GM18861 (cell line): Measurements from ENCODE around the gene CRTC1.
"Not testable (repeated sequence)": the region's sequence is repeated elsewhere in the genome, so short reads cannot be mapped to it uniquely, and the experiment has no call there.

Experiments used
- ATAC-seq: cut with Tn5 transposase; IDR thresholded peaks from one replicate; pipeline ENCODE4 v1.9.1; 2021; ENCODE audit not compliant: unreplicated experiment

The CRTC1 gene

GRCh38 chr19:18668744-18669523 is 14.5 kb upstream of the CRTC1 start:
- ATAC-seq, result no peak

DNA sequence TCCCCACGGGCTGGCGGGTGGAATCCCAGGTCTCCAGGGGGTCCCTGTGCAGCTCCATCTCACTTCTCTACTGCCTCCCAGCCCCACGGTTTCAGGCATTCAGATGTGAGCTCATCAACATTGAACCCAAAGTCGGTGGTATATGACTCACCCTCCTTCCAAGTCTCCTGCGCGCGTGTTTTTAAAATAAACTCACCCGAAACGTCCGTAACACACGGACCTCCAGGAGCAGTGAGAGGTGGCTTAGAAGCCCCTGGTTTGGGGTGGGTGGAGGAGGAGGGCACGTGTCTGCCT is 14.0 kb upstream of the CRTC1 start:
- no peak for ATAC-seq

DNA sequence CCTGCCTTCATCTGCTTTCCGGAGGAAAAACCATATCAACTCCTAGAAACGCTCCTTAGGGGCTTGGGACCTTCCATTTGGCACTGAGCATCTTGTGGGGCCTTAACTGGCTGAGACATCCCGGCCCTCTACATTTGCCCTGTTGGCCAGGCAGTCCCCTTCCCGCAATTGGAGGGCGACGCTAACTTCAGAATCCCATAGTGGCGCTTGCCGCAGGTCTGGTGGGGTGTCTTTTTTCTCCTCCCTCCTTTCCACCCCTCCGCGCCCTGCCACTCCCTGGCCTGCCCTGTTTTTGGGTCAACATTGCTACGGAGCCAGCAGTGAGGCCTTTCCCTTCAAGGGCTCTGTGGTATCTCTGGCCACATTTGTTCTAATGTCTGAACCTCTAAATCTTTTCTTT is 13.6 kb upstream of the CRTC1 start:
- ATAC-seq, result no peak

DNA sequence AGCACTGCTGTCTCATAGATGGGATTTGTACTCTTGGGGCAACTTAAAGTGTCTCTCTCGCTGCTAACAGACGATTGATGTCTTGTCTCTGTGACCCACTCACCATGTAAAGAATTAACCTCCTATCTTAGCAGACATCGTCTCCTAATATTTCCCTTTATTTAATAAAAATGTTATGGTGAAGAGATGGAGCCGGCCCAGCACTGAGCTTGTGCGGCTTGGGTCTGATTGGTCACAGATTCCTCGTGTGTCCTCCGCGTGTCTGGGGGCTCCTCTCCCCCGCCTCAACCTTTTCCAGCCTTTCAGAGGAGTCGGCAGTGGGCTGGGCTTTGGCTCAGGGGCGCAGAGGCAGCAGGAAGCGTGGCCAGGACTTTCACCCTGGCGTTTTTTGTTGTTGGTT is 13.2 kb upstream of the CRTC1 start:
- no peak for ATAC-seq

DNA sequence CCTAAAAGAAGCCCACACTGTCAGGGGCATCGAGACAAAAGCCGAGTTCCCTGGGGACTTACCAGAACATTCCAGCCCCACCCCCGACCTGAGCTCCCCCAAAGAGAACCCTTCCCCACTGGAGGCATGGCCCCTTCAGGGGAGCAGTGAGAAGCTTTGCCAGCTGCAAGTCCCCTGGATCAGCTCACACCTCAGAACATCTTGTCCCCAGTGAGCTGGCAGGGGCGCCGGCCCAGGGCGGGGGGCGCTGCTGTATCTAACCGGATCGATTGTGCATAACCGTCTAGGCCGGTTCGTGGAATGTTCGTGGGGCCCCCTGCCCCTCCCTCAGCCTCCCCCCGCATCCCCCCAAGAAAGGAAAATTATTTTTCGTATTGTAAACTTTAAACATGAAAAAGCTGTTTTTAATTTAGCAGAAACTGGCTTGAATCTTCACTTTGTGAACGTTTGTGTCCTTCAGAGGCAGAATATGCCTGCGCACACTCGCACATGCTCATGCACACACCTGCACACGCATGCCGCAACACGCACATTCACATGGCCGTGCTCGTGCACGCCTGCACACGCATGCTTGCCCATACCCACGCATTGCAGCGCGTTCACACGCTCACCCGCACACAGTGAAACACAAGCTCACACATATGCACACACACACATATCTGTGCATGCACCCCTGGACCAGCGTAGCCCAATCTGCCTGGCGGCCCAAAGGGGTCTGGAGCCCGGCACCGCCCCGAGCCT is 12.0 kb upstream of the CRTC1 start:
- no peak for ATAC-seq

GRCh38 chr19:18672044-18672451 is 11.4 kb upstream of the CRTC1 start:
- no peak for ATAC-seq

DNA sequence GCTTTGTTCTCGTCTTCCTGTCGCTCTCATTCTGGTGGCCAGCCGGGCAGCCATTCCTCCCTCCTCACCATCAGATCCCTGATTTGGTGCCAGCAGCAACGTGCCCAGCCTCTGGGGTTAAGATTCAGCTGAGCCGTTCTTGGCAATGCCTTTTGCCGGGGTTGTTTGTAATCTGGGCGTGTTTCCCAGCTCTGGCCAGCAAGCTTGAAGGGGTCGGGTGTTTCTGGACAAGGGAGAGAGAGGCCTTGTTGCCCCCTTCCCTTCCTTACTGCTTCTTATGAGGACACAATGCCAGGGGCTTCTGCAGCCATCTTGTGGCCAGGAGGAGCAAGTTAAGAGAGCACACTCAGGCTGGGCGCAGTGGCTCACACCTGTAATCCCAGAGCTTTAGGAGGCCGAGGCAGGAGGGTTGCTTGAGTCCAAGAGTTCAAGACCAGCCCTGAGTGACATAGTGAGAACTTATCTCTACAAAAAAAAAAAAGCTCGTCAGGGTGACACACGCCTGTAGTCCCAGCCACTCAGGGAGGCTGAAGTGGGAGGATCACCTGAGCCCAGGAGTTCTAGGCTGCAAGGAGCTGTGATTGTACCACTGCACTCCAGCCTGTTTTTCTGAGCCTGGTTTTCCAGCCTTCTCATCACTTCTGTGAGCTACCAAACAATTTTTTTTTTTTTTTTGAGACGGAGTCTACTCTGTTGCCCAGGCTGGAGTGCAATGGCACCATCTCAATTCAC is 10.7 kb upstream of the CRTC1 start:
- ATAC-seq, result no peak

- ATAC-seq, result no peak
Measured at GRCh38 chr19:18674616-18675015, 8.9 kb upstream of the CRTC1 start.

GRCh38 chr19:18675779-18676178 is 7.7 kb upstream of the CRTC1 start:
- no peak for ATAC-seq

GRCh38 chr19:18676692-18677091 is 6.8 kb upstream of the CRTC1 start:
- no peak for ATAC-seq

- no peak for ATAC-seq
Measured at GRCh38 chr19:18677156-18677555, 6.3 kb upstream of the CRTC1 start.

DNA sequence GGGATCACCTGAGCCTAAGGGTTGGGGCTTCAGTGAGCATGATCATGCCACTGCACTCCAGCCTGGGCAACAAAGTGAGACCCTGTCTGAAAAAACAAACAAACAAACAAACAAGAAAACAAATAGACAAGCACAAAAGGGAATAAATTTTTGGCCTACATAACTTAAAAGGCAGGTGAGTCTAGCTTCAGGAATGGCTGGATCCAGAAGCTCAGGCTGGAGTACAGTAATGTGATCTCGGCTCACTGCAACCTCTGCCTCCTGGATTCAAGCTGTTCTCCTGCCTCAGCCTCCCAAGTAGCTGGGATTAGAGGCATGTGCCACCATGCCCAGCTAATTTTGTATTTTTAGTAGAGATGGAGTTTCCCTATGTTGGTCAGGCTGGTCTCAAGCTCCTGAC is 3.3 kb upstream of the CRTC1 start:
- not testable (repeated sequence) for ATAC-seq

- ATAC-seq, result no peak
Measured at GRCh38 chr19:18682807-18683108, 722 bp upstream of the CRTC1 start.

DNA sequence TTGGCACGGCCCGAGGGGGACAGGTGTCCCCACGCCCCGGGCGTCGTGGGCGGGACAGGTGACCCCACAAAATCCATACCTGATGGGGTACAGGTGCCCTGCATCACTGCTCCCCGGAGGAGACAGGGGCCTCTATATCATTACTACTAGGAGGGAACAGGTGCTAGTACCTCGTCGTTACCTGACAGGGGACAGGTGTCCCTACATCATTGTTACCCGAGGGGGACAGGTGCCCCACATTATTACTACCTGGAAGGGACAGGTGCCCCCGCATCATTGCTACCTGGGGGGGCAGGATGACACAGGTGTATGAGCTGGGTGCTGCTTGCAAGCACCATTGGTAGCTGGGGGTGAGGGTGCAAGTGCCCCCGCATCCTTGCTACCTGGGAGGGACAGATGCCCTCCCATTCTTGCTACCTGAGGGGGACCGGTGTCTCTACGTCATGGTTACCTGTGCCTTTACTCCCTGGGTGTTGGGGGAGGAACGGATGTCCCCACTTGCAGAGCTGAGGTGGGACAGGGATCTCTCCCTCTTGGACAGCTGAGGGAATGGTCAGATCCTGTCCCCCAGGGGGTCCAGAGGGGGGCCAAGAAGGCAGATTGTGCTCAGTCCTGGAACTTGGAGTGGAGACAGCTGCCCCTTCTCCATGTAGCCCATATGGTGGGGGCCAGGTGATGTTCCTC is 620 bp downstream of the CRTC1 start:
- ATAC-seq, result no peak

- ATAC-seq, result no peak
Measured at GRCh38 chr19:18684642-18684993, 1.1 kb downstream of the CRTC1 start.

DNA sequence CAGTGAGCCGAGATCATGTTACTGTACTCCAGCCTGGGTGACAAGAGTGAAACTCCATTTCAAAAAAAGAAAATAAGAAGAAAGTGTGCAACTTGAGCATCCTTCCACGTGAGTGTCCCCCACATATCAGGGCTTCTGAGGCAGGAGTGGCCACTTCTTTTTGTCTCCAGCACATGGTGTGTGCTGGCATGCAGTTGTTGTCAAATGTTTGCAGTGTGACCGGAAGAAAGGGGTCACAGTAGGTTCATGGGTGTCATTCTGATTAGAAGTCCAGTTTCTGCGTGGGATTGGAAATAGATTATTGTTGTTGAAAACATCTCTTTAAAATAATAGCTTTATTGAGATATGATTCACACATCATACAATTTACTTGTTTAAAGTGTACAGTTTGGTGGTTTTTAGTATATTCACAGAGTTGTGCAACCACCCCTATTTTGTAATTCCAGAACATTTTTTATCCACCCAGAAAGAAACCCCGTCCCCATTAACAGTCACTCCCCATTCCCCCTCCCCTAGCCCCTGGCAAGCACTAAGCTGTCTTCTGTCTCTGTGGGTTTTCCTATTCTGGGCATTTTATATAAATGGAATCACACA is 2.2 kb downstream of the CRTC1 start:
- ATAC-seq, result no peak

GRCh38 chr19:18687740-18688465 is 4.4 kb downstream of the CRTC1 start:
- no peak for ATAC-seq

- no peak for ATAC-seq
Measured at GRCh38 chr19:18696023-18696422, 12.5 kb downstream of the CRTC1 start.

GRCh38 chr19:18697680-18698079 is 14.2 kb downstream of the CRTC1 start:
- no peak for ATAC-seq

GRCh38 chr19:18698321-18699167 is 15.1 kb downstream of the CRTC1 start:
- no peak for ATAC-seq
